Bronchial epithelial cell (primary cell): ENCODE results near the gene PPP2R2B. TPM values are rescaled to one million over a fixed set of nuclear protein-coding genes. Genes with fewer than 3 reads are reported as not detected.

ENCODE experiments used
- DNase-seq: peaks from one replicate; pipeline ENCODE4 v3.0.0-alpha.2; 2010; ENCODE audit warnings: low read depth
- FAIRE-seq: peaks from 2 replicates; lab custom pipeline; 2011; peaks lifted over from hg19 to GRCh38; lab: Jason Lieb, UNC
- H3K27me3 ChIP-seq: 2 replicates; pipeline ENCODE4 v1.5.1; 2011; ENCODE audit warnings: low read length; ENCODE audit not compliant: control insufficient read depth, insufficient read depth
- H3K36me3 ChIP-seq: 2 replicates; pipeline ENCODE4 v1.5.1; 2011; ENCODE audit warnings: low read length; ENCODE audit not compliant: control insufficient read depth, insufficient read depth
- H3K4me3 ChIP-seq: 2 replicates; pipeline ENCODE4 v1.5.1; 2011; ENCODE audit warnings: mild to moderate bottlenecking, low read depth, low read length, control low read depth
- CTCF ChIP-seq: IDR thresholded peaks from 2 replicates; pipeline ENCODE4 v1.5.1; 2011; ENCODE audit warnings: mild to moderate bottlenecking, moderate library complexity, low read length, control low read depth, inconsistent platforms; ENCODE audit not compliant: insufficient read depth, severe bottlenecking
- total RNA-seq: library from RNA; depleted of rRNA; stranded (reverse); fragments of >200 nt; gene quantifications from 2 replicates; pipeline ENCODE4 v1.2.1, GENCODE V29; 2014

Gene PPP2R2B
- total RNA-seq, 1 donor from 2014 or later, result under 0.01 TPM

GRCh38 chr5:146888351-146888978, 9.9 kb upstream of the PPP2R2B start:
- FAIRE-seq (no peak), DNase-seq (no peak)
- H3K36me3 ChIP-seq, result no peaks in the 10 kb centered on the region
- H3K4me3 ChIP-seq, result no peak overlapping the region
- no peaks in the 10 kb centered on the region for H3K27me3 ChIP-seq
- no peak for TF ChIP-seq CTCF

GRCh38 chr5:146884066-146884626, 5.6 kb upstream of the PPP2R2B start:
- peaks cover under 1% of the 10 kb centered on the region for H3K27me3 ChIP-seq
- H3K4me3 ChIP-seq, result no peak overlapping the region
- no peaks in the 10 kb centered on the region for H3K36me3 ChIP-seq
- TF ChIP-seq CTCF, result no peak
- DNase-seq, result peak; percentile 74
- no peak for FAIRE-seq

- DNase-seq (peak; percentile 97), FAIRE-seq (no peak)
- H3K4me3 ChIP-seq, result no peak overlapping the region
- no peaks in the 10 kb centered on the region for H3K36me3 ChIP-seq
- peaks cover 5% of the 10 kb centered on the region for H3K27me3 ChIP-seq
- no peak for TF ChIP-seq CTCF
Observed at GRCh38 chr5:146883511-146883910, 5.0 kb upstream of the PPP2R2B start.

GRCh38 chr5:146880966-146881365, 2.4 kb upstream of the PPP2R2B start:
- TF ChIP-seq CTCF, result no peak
- peaks cover 18% of the 10 kb centered on the region for H3K27me3 ChIP-seq
- no peak for FAIRE-seq
- H3K4me3 ChIP-seq, result no peak overlapping the region
- DNase-seq, result no peak
- no peaks in the 10 kb centered on the region for H3K36me3 ChIP-seq

- TF ChIP-seq CTCF, result no peak
- Histone ChIP-seq H3K36me3 (no peaks in the 10 kb centered on the region), H3K4me3 (peak overlapping the region; percentile 39), H3K27me3 (peaks cover 23% of the 10 kb centered on the region)
- DNase-seq, result no peak
- no peak for FAIRE-seq
Observed at GRCh38 chr5:146877783-146878475, 628 bp downstream of the PPP2R2B start.
